A549 (cell line): Measurements from ENCODE around the gene NAP1L4. TPM values are rescaled to one million over a fixed set of nuclear protein-coding genes. Genes with fewer than 3 reads are reported as not detected.

ENCODE experiments used
- ATAC-seq, 2 experiments: fragments of 200-7000 bp in 1 of 2; fragments of >200 bp in 1 of 2; cut with Nextera tagmentation in 1 of 2; cut with Tn5 transposase in 1 of 2; 3 replicates each; pipeline versions ENCODE4 v1.8.0 to v1.9.1; 2018 to 2020; ENCODE audit warnings: mild to moderate bottlenecking in 1 of 2, moderate library complexity in 1 of 2
- CTCF ChIA-PET: fragments of 300-600 bp; sonication (Branson Sonifier 250); formaldehyde crosslinking; extraction: SDS; loops from one replicate; lab custom pipeline; 2021; ENCODE audit warnings: antibody characterized with exemption, inconsistent platforms; lab: Yijun Ruan, JAX
- POLR2A ChIA-PET: fragments of 350-600 bp; formaldehyde crosslinking; extraction: SDS; loops from one replicate; lab custom pipeline; 2021; ENCODE audit warnings: antibody characterized with exemption, inconsistent platforms; lab: Yijun Ruan, JAX
- DNase-seq, 2 experiments: peaks; one replicate each; pipeline versions ENCODE4 v3.0.0 to v3.0.0-alpha.2; 2011 to 2016; ENCODE audit warnings: low read depth in 1 of 2, low spot score in 1 of 2
- FAIRE-seq: peaks from 2 replicates; lab custom pipeline; 2011; peaks lifted over from hg19 to GRCh38; lab: Jason Lieb, UNC
- H3K27ac ChIP-seq, 2 experiments: fragments of >200 bp; sonication (Bioruptor Twin); formaldehyde crosslinking; 3 replicates each; pipeline ENCODE4 v1.5.1; 2016 to 2017
- H3K4me1 ChIP-seq: fragments of >200 bp; sonication (Bioruptor Twin); formaldehyde crosslinking; 3 replicates; pipeline ENCODE4 v1.6.1; 2016
- H3K4me2 ChIP-seq: fragments of >200 bp; sonication (Bioruptor Twin); formaldehyde crosslinking; 3 replicates; pipeline ENCODE4 v1.6.1; 2016
- H3K4me3 ChIP-seq: fragments of >200 bp; sonication (Bioruptor Twin); formaldehyde crosslinking; 3 replicates; pipeline ENCODE4 v1.5.1; 2016
- H3K9me3 ChIP-seq: fragments of >200 bp; sonication (Bioruptor Twin); formaldehyde crosslinking; 3 replicates; pipeline ENCODE4 v1.6.1; 2016
- CEBPB ChIP-seq, 2 experiments: fragments of >200 bp in 1 of 2; sonication (Bioruptor Twin) in 1 of 2; formaldehyde crosslinking in 1 of 2; IDR thresholded peaks; 2 replicates each; pipeline ENCODE4 v1.6.1; 2012 to 2016
- CHD4 ChIP-seq: fragments of 200-600 bp; sonication (generic); IDR thresholded peaks from 2 replicates; pipeline ENCODE4 v1.6.1; 2016; ENCODE audit warnings: antibody characterized with exemption, mild to moderate bottlenecking, borderline replicate concordance
- EHMT2 ChIP-seq: fragments of 200-600 bp; sonication (generic); IDR thresholded peaks from 2 replicates; pipeline ENCODE4 v1.6.1; 2016; ENCODE audit warnings: antibody characterized with exemption, low read depth, mild to moderate bottlenecking, moderate library complexity
- FOSB ChIP-seq: fragments of 250-450 bp; sonication (Bioruptor Pico); IDR thresholded peaks from 2 replicates; pipeline ENCODE4 v1.5.0; 2020; ENCODE audit warnings: mild to moderate bottlenecking, moderate library complexity
- FOSL2 ChIP-seq, 2 experiments: fragments of 450-650 bp in 1 of 2; fragments of >200 bp in 1 of 2; sonication (Bioruptor Twin) in 1 of 2; formaldehyde crosslinking; IDR thresholded peaks; 2 replicates each; pipeline versions ENCODE4 v1.5.0 to v1.6.1; 2016 to 2020; ENCODE audit warnings: mild to moderate bottlenecking in 1 of 2, moderate library complexity in 1 of 2
- HDAC2 ChIP-seq: fragments of 200-600 bp; sonication (generic); IDR thresholded peaks from 2 replicates; pipeline ENCODE4 v1.6.1; 2016
- HEYL ChIP-seq: fragments of 250-450 bp; sonication (Bioruptor Pico); IDR thresholded peaks from 2 replicates; pipeline ENCODE4 v1.8.0; 2021; ENCODE audit warnings: mild to moderate bottlenecking, moderate library complexity
- HOXB13 ChIP-seq: fragments of 250-450 bp; sonication (Bioruptor Pico); IDR thresholded peaks from 2 replicates; pipeline ENCODE4 v1.5.0; 2020; ENCODE audit warnings: low read depth, mild to moderate bottlenecking, moderate library complexity
- KDM1A ChIP-seq: fragments of 200-600 bp; sonication (generic); IDR thresholded peaks from 2 replicates; pipeline ENCODE4 v1.6.1; 2016; ENCODE audit warnings: low read depth, mild to moderate bottlenecking
- MAFK ChIP-seq: fragments of 450-650 bp; IDR thresholded peaks from 2 replicates; pipeline ENCODE4 v1.6.1; 2014; ENCODE audit not compliant: partially characterized antibody
- MYC ChIP-seq: IDR thresholded peaks from 2 replicates; pipeline ENCODE4 v1.6.1; 2012; ENCODE audit warnings: mild to moderate bottlenecking, inconsistent platforms, low read length, improper control_type of control experiment, borderline replicate concordance
- NPAS2 ChIP-seq: fragments of 250-450 bp; sonication (Bioruptor Pico); IDR thresholded peaks from 2 replicates; pipeline ENCODE4 v1.8.0; 2022; ENCODE audit warnings: mild to moderate bottlenecking, moderate library complexity, borderline replicate concordance
- PHF8 ChIP-seq: fragments of 200-600 bp; sonication (generic); IDR thresholded peaks from 2 replicates; pipeline ENCODE4 v1.6.1; 2016; ENCODE audit warnings: low read depth, mild to moderate bottlenecking, antibody characterized with exemption, moderate library complexity, borderline replicate concordance
- RCOR1 ChIP-seq: fragments of 150-350 bp; IDR thresholded peaks from 2 replicates; pipeline ENCODE4 v1.6.1; 2014; ENCODE audit warnings: antibody characterized with exemption, low read length, low read depth
- TFCP2L1 ChIP-seq: fragments of 250-450 bp; sonication (Bioruptor Pico); IDR thresholded peaks from 2 replicates; pipeline ENCODE4 v1.5.0; 2021; ENCODE audit warnings: mild to moderate bottlenecking
- ZSCAN20 ChIP-seq: fragments of 250-450 bp; sonication (Bioruptor Pico); IDR thresholded peaks from 2 replicates; pipeline ENCODE4 v1.8.0; 2022; ENCODE audit warnings: mild to moderate bottlenecking, moderate library complexity
- WGBS: methylation state at CpG from one replicate; pipeline ENCODE4 v1.1.6; 2017; ENCODE audit errors: missing lambda C conversion rate; 5-methylcytosine and 5-hydroxymethylcytosine counted together
- polyA plus RNA-seq, 4 experiments: library from polyadenylated mRNA; depleted of rRNA in 3 of 4; stranded (reverse); fragments of >200 nt; fragmentation: RNase III in 1 of 4; extraction: RNeasy Plus Mini Kit Qiagen cat#74134 plus additional on column Dnase treatment in 1 of 4; gene quantifications; 2 replicates in 3 of 4; 3 replicates in 1 of 4; pipeline ENCODE4 v1.2.3, GENCODE V29; 2011 to 2017
- TF ChIP-seq, protein P1 (sequence below): IDR thresholded peaks from 2 replicates; pipeline ENCODE4 v1.6.1; 2012
- TF ChIP-seq, protein P2 (sequence below): IDR thresholded peaks from 2 replicates; pipeline ENCODE4 v1.6.1; 2012; ENCODE audit warnings: low read depth, borderline replicate concordance
- TF ChIP-seq, protein P3 (sequence below): IDR thresholded peaks from 2 replicates; pipeline ENCODE4 v1.6.1; 2012
- TF ChIP-seq, protein P4 (sequence below): fragments of 250-450 bp; sonication (Bioruptor Pico); IDR thresholded peaks from 2 replicates; pipeline ENCODE4 v1.5.0; 2021; ENCODE audit warnings: mild to moderate bottlenecking, moderate library complexity, borderline replicate concordance
- TF ChIP-seq, protein P5 (sequence below): fragments of >200 bp; sonication (Bioruptor Twin); formaldehyde crosslinking; IDR thresholded peaks from 2 replicates; pipeline ENCODE4 v1.6.1; 2016

The NAP1L4 gene
- polyA plus RNA-seq, 2 of the 4 experiments (the other 2 are of a cell fraction): 132 to 148 TPM

DNA sequence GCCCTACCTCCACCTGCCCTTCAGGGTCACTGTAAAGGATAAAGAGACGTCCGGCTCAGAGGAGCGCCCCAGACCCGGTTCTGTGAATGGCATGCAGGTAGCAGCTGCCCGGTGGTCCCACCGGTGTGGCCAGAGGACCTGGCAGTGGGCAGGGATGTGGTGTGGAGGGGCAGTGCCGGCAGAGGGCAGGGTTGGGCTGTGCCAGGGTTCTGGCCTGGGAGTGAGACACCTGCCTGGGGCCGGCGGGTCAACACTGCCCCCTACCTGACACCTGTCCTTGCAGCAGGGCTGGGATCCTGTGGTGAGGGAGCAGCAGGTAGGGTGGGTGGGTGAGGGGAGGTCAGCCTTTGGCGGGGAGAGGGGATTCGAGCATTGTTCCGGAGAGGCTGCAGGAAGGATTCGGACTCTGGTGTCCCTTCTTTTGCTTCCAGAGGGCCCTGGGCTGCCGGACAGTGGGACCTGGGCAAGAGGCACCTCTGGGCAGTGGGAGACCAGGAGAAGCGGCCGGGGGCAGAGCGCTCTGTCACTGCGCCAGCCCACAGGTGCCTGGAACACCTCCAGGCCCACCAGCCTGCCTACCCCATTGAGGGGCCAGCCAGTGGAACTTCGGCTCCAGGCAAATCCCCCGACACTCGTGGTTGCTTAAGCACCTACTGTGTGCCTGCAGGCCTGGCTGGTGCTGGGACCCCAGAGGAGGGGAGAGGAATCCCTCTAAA is 61.3 kb downstream of the NAP1L4 start (continued):
- TF ChIP-seq, protein P1, sequence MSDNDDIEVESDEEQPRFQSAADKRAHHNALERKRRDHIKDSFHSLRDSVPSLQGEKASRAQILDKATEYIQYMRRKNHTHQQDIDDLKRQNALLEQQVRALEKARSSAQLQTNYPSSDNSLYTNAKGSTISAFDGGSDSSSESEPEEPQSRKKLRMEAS: no peak

DNA sequence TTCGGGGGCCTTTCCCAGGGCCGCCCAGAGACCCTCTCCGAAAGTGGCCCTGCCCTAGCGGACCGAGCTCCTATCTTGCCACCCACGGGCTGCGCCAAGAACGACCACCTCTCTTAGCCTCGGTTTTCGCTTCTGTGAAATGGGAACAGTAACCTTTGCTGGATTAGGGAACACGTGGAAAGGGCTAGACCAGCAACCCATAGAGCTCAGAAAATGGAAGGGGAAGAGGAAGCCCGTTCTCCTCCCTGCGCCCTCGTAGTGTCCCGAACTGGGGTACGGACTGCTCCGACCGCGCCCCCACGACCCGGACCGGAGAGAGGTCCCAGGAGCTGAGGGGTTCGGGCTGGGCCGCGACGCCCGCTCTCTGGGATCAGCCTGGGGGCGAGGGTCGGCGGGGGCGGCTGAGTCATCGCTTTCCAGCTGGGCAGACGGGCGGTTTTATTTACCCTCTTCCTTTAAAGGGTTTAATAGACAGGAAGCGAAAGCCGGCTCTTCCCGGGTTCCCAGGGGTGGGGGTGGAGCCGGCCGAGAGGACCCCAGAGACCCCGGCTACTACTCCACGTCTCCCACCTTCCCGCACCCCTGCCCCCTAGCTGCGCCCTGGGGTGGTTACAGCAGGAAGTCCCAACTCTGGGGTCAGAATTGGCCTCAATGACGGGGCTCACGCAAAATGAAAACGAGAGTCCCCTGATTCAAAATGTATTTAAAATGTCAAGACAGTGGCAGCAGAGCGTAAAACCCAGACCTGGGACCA is 62.0 kb downstream of the NAP1L4 start:
- FAIRE-seq: no peak
- Histone ChIP-seq H3K9me3 (no peaks in the 10 kb centered on the region), H3K4me1 (peaks cover 29% of the 10 kb centered on the region), H3K4me3 (peak overlapping the region; percentile 67), H3K4me2 (peak overlapping the region; percentile 93), H3K27ac (peak overlapping the region; percentile 92 to 94)
- WGBS: 1% methylated on average over 28 of the region's 47 CpGs
- POLR2A ChIA-PET: interaction anchor here (0.5 to 4.8 kb wide), 30 partner anchors 11 to 1180 kb away, joined by 3 to 74 read pairs (median 5); partner anchors contain the start of genes CDKN1C, NAP1L4 and ZNF195
- TF ChIP-seq FOSB (CRISPR knock-in tag) (0 out of 2 replicates have a peak, but pooled peaks have one; percentile 71), FOSL2 (IDR thresholded peaks at IDR 0.05) (peak; percentile 25; the same call in 1 of the 2 replicates), FOSL2 (CRISPR knock-in tag; IDR thresholded peaks at IDR 0.05) (peak; percentile 91), KDM1A (peak; percentile 88), RCOR1 (0 out of 2 replicates have a peak, but pooled peaks have one; percentile 15), HDAC2 (0 out of 2 replicates have a peak, but pooled peaks have one; percentile 49), TFCP2L1 (CRISPR knock-in tag) (0 out of 2 replicates have a peak, but pooled peaks have one; percentile 54), EHMT2 (no peak), HEYL (CRISPR knock-in tag) (peak; percentile 80), HOXB13 (CRISPR knock-in tag) (peak; percentile 59; the same call in 1 of the 2 replicates), NPAS2 (CRISPR knock-in tag) (peak; percentile 64; the same call in 1 of the 2 replicates), PHF8 (0 out of 2 replicates have a peak, but pooled peaks have one; percentile 19), CEBPB (IDR thresholded peaks at IDR 0.05) (no peak), MYC (peak; percentile 34; the same call in 1 of the 2 replicates), MAFK (peak; percentile 63), ZSCAN20 (CRISPR knock-in tag) (no peak), CHD4 (peak; percentile 96)
- TF ChIP-seq, protein P2, sequence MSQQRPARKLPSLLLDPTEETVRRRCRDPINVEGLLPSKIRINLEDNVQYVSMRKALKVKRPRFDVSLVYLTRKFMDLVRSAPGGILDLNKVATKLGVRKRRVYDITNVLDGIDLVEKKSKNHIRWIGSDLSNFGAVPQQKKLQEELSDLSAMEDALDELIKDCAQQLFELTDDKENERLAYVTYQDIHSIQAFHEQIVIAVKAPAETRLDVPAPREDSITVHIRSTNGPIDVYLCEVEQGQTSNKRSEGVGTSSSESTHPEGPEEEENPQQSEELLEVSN: peak; percentile 66; the same call in 1 of the 2 replicates
- TF ChIP-seq, protein P1: peak; percentile 87
- TF ChIP-seq, protein P3, sequence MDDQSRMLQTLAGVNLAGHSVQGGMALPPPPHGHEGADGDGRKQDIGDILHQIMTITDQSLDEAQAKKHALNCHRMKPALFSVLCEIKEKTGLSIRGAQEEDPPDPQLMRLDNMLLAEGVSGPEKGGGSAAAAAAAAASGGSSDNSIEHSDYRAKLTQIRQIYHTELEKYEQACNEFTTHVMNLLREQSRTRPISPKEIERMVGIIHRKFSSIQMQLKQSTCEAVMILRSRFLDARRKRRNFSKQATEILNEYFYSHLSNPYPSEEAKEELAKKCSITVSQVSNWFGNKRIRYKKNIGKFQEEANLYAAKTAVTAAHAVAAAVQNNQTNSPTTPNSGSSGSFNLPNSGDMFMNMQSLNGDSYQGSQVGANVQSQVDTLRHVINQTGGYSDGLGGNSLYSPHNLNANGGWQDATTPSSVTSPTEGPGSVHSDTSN: peak; percentile 50; the same call in 1 of the 2 replicates
- TF ChIP-seq, protein P4, sequence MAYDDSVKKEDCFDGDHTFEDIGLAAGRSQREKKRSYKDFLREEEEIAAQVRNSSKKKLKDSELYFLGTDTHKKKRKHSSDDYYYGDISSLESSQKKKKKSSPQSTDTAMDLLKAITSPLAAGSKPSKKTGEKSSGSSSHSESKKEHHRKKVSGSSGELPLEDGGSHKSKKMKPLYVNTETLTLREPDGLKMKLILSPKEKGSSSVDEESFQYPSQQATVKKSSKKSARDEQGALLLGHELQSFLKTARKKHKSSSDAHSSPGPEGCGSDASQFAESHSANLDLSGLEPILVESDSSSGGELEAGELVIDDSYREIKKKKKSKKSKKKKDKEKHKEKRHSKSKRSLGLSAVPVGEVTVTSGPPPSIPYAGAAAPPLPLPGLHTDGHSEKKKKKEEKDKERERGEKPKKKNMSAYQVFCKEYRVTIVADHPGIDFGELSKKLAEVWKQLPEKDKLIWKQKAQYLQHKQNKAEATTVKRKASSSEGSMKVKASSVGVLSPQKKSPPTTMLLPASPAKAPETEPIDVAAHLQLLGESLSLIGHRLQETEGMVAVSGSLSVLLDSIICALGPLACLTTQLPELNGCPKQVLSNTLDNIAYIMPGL: no peak
- TF ChIP-seq, protein P5, sequence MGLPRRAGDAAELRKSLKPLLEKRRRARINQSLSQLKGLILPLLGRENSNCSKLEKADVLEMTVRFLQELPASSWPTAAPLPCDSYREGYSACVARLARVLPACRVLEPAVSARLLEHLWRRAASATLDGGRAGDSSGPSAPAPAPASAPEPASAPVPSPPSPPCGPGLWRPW: no peak
- CTCF ChIA-PET: interaction anchor here (0.6 to 9.5 kb wide), 39 partner anchors 9 to 397 kb away, joined by 3 to 75 read pairs (median 5); partner anchors contain the start of genes CDKN1C and NAP1L4
- DNase-seq: peak; percentile 65 to 75
- peak; percentile 14 to 26; a peak in 5 of 6 replicates for ATAC-seq
